ENCODE data around the gene USP25.

GRCh38 chr21:15753741-15754140 is 24.0 kb downstream of the USP25 start:
- no peak for TF ChIP-seq CTCF (IDR thresholded peaks at IDR 0.05; ENCODE audit: poor library complexity)
- TF ChIP-seq EZH2 (IDR thresholded peaks at IDR 0.05; ENCODE audit: borderline replicate concordance): no peak

Data from hepatocyte (in vitro differentiated cells).